Activated CD4-positive, alpha-beta T cell treated with anti-CD3 and anti-CD28 coated beads, Interleukin-2, amount 10 ng/mL, durations not matched to agents 7 days and 5 days (primary cell): ENCODE measurements around the gene JAKMIP1. TPM values are rescaled to one million over a fixed set of nuclear protein-coding genes. Genes with fewer than 3 reads are reported as not detected.

ENCODE experiments used
- CTCF ChIA-PET: fragments of 350-600 bp; sonication (Branson Sonifier 250); formaldehyde crosslinking; loops from one replicate; lab custom pipeline; 2021; ENCODE audit warnings: antibody characterized with exemption; lab: Charles Lee
- POLR2A ChIA-PET: fragments of 350-600 bp; sonication (Branson Sonifier 250); formaldehyde crosslinking; loops from one replicate; lab custom pipeline; 2021; ENCODE audit warnings: antibody characterized with exemption; lab: Charles Lee
- DNase-seq: peaks from one replicate; pipeline ENCODE4 v3.0.0-alpha.2; 2020
- H3K27ac Mint-ChIP-seq: one replicate; pipeline ENCODE4 v1.8.0; 2021; ENCODE audit warnings: mild to moderate bottlenecking, moderate library complexity, mixed read lengths
- H3K27me3 Mint-ChIP-seq: one replicate; pipeline ENCODE4 v1.8.0; 2021; ENCODE audit warnings: mixed read lengths
- H3K36me3 Mint-ChIP-seq: one replicate; pipeline ENCODE4 v1.8.0; 2021; ENCODE audit warnings: low read depth, mixed read lengths
- H3K4me1 Mint-ChIP-seq: one replicate; pipeline ENCODE4 v1.8.0; 2021; ENCODE audit warnings: mixed read lengths
- H3K4me3 Mint-ChIP-seq: one replicate; pipeline ENCODE4 v1.8.0; 2021; ENCODE audit warnings: mild to moderate bottlenecking, moderate library complexity, mixed read lengths
- H3K9me3 Mint-ChIP-seq: one replicate; pipeline ENCODE4 v1.8.0; 2021; ENCODE audit warnings: mixed read lengths
- total RNA-seq, 2 experiments: library from RNA; stranded (reverse); gene quantifications; one replicate each; pipeline ENCODE4 v1.2.3, GENCODE V29; 2021

Gene JAKMIP1
- total RNA-seq, 2 experiments from 2014 or later = 9.6 to 10.9 TPM

GRCh38 chr4:6205973-6206372, 5.6 kb upstream of the JAKMIP1 start:
- Mint-ChIP-seq H3K27me3 (peaks cover 20% of the 10 kb centered on the region), H3K4me3 (no peak overlapping the region), H3K9me3 (peaks cover 2% of the 10 kb centered on the region), H3K36me3 (peaks cover 6% of the 10 kb centered on the region), H3K4me1 (peaks cover 7% of the 10 kb centered on the region), H3K27ac (no peak overlapping the region)
- POLR2A ChIA-PET = no interaction called here
- no peak for DNase-seq
- CTCF ChIA-PET = interaction anchor here (0.7 to 1.1 kb wide), 3 partner anchors 15 to 208 kb away, joined by 3 read pairs; no protein-coding TSS in a partner anchor

- no peak overlapping the region for H3K4me3 Mint-ChIP-seq
- CTCF ChIA-PET = interaction anchor here (0.8 to 1.1 kb wide), 3 partner anchors 15 to 208 kb away, joined by 3 to 4 read pairs (median 3); no protein-coding TSS in a partner anchor
- H3K9me3 Mint-ChIP-seq = peaks cover 2% of the 10 kb centered on the region
- peaks cover 22% of the 10 kb centered on the region for H3K27me3 Mint-ChIP-seq
- POLR2A ChIA-PET = no interaction called here
- peaks cover 7% of the 10 kb centered on the region for H3K36me3 Mint-ChIP-seq
- no peak overlapping the region for H3K27ac Mint-ChIP-seq
- peaks cover 8% of the 10 kb centered on the region for H3K4me1 Mint-ChIP-seq
- DNase-seq = no peak
Measured at GRCh38 chr4:6205567-6205931, 5.2 kb upstream of the JAKMIP1 start.

GRCh38 chr4:6204871-6205566, 4.7 kb upstream of the JAKMIP1 start:
- Mint-ChIP-seq H3K4me1 (peaks cover 10% of the 10 kb centered on the region), H3K4me3 (no peak overlapping the region), H3K27me3 (peaks cover 20% of the 10 kb centered on the region), H3K36me3 (peaks cover 7% of the 10 kb centered on the region), H3K27ac (no peak overlapping the region), H3K9me3 (peaks cover 2% of the 10 kb centered on the region)
- POLR2A ChIA-PET = no interaction called here
- DNase-seq = no peak
- CTCF ChIA-PET = interaction anchor here (0.8 to 1.1 kb wide), 2 partner anchors 46 to 207 kb away, joined by 3 to 4 read pairs; no protein-coding TSS in a partner anchor

GRCh38 chr4:6204098-6204497, 3.7 kb upstream of the JAKMIP1 start:
- peaks cover 10% of the 10 kb centered on the region for H3K4me1 Mint-ChIP-seq
- H3K36me3 Mint-ChIP-seq = peaks cover 7% of the 10 kb centered on the region
- no peak for DNase-seq
- peaks cover 2% of the 10 kb centered on the region for H3K9me3 Mint-ChIP-seq
- no peak overlapping the region for H3K4me3 Mint-ChIP-seq
- ChIA-PET CTCF (no interaction called here), POLR2A (no interaction called here)
- H3K27ac Mint-ChIP-seq = no peak overlapping the region
- peaks cover 20% of the 10 kb centered on the region for H3K27me3 Mint-ChIP-seq

- DNase-seq = no peak
- Mint-ChIP-seq H3K27me3 (peaks cover 30% of the 10 kb centered on the region), H3K4me3 (peak overlapping the region; percentile 59)
Measured at GRCh38 chr4:6201580-6202091, 1.3 kb upstream of the JAKMIP1 start.

GRCh38 chr4:6200922-6201362, 593 bp upstream of the JAKMIP1 start:
- ChIA-PET CTCF (interaction anchor here (0.7 to 1.9 kb wide), 3 partner anchors 13 to 66 kb away, joined by 3 to 5 read pairs (median 3); no protein-coding TSS in a partner anchor), POLR2A (interaction anchor here (0.6 to 1.2 kb wide), 3 partner anchors 9 to 672 kb away, joined by 3 to 5 read pairs (median 4); no protein-coding TSS in a partner anchor)
- Mint-ChIP-seq H3K27me3 (peaks cover 30% of the 10 kb centered on the region), H3K9me3 (peaks cover 2% of the 10 kb centered on the region), H3K36me3 (peaks cover 7% of the 10 kb centered on the region), H3K4me3 (peak overlapping the region; percentile 59), H3K4me1 (peaks cover 34% of the 10 kb centered on the region), H3K27ac (peak overlapping the region; percentile 47)
- DNase-seq = no peak

More at GRCh38 chr4:6201580-6202091, 1.3 kb upstream of the JAKMIP1 start:
- CTCF ChIA-PET = interaction anchor here (1.4 to 1.9 kb wide), 2 partner anchors 14 to 67 kb away, joined by 3 to 5 read pairs; no protein-coding TSS in a partner anchor
- peaks cover 2% of the 10 kb centered on the region for H3K9me3 Mint-ChIP-seq
- H3K36me3 Mint-ChIP-seq = peaks cover 7% of the 10 kb centered on the region
- POLR2A ChIA-PET = no interaction called here
- peak overlapping the region; percentile 47 for H3K27ac Mint-ChIP-seq
- H3K4me1 Mint-ChIP-seq = peaks cover 32% of the 10 kb centered on the region

GRCh38 chr4:6199422-6199921, 877 bp downstream of the JAKMIP1 start:
- ChIA-PET POLR2A (interaction anchor here (1.1 kb wide), 1 partner anchor 19 kb away, joined by 3 read pairs; no protein-coding TSS in a partner anchor), CTCF (interaction anchor here (1.1 to 1.2 kb wide), 2 partner anchors 132 to 201 kb away, joined by 3 read pairs; no protein-coding TSS in a partner anchor)
- Mint-ChIP-seq H3K27ac (no peak overlapping the region), H3K4me1 (peaks cover 37% of the 10 kb centered on the region), H3K27me3 (peaks cover 30% of the 10 kb centered on the region), H3K36me3 (peaks cover 7% of the 10 kb centered on the region), H3K9me3 (peaks cover 2% of the 10 kb centered on the region), H3K4me3 (peak overlapping the region; percentile 75)
- DNase-seq = peak; percentile 33

GRCh38 chr4:6198768-6199421, 1.5 kb downstream of the JAKMIP1 start:
- ChIA-PET CTCF (interaction anchor here (0.7 to 1.2 kb wide), 2 partner anchors 18 to 201 kb away, joined by 3 to 4 read pairs; no protein-coding TSS in a partner anchor), POLR2A (interaction anchor here (0.6 kb wide), 1 partner anchor 17 kb away, joined by 3 read pairs; no protein-coding TSS in a partner anchor)
- DNase-seq = peak; percentile 20
- H3K4me1 Mint-ChIP-seq = peaks cover 37% of the 10 kb centered on the region
- H3K27ac Mint-ChIP-seq = peak overlapping the region; percentile 78
- peaks cover 7% of the 10 kb centered on the region for H3K36me3 Mint-ChIP-seq
- peaks cover 30% of the 10 kb centered on the region for H3K27me3 Mint-ChIP-seq
- H3K4me3 Mint-ChIP-seq = peak overlapping the region; percentile 75
- H3K9me3 Mint-ChIP-seq = peaks cover 2% of the 10 kb centered on the region

GRCh38 chr4:6198278-6198677, 2.1 kb downstream of the JAKMIP1 start:
- Mint-ChIP-seq H3K9me3 (peaks cover 2% of the 10 kb centered on the region), H3K4me1 (peaks cover 37% of the 10 kb centered on the region), H3K27me3 (peaks cover 27% of the 10 kb centered on the region), H3K36me3 (peaks cover 7% of the 10 kb centered on the region), H3K4me3 (peak overlapping the region; percentile 75), H3K27ac (peak overlapping the region; percentile 4)
- CTCF ChIA-PET = interaction anchor here (0.7 to 1.4 kb wide), 3 partner anchors 17 to 200 kb away, joined by 3 to 4 read pairs (median 3); no protein-coding TSS in a partner anchor
- no peak for DNase-seq
- POLR2A ChIA-PET = interaction anchor here (0.6 kb wide), 1 partner anchor 16 kb away, joined by 3 read pairs; no protein-coding TSS in a partner anchor

- Mint-ChIP-seq H3K27ac (peak overlapping the region; percentile 65), H3K27me3 (peaks cover 27% of the 10 kb centered on the region), H3K36me3 (peaks cover 7% of the 10 kb centered on the region), H3K9me3 (peaks cover 2% of the 10 kb centered on the region), H3K4me1 (peaks cover 37% of the 10 kb centered on the region), H3K4me3 (peak overlapping the region; percentile 75)
- DNase-seq = no peak
- CTCF ChIA-PET = interaction anchor here (1.4 kb wide), 1 partner anchor 63 kb away, joined by 3 read pairs; no protein-coding TSS in a partner anchor
- POLR2A ChIA-PET = no interaction called here
Measured at GRCh38 chr4:6197433-6198174, 2.7 kb downstream of the JAKMIP1 start.

- Mint-ChIP-seq H3K36me3 (peaks cover 10% of the 10 kb centered on the region), H3K9me3 (peaks cover 2% of the 10 kb centered on the region), H3K4me1 (peaks cover 37% of the 10 kb centered on the region), H3K4me3 (no peak overlapping the region), H3K27me3 (peaks cover 26% of the 10 kb centered on the region), H3K27ac (no peak overlapping the region)
- POLR2A ChIA-PET = no interaction called here
- DNase-seq = no peak
- CTCF ChIA-PET = no interaction called here
Measured at GRCh38 chr4:6196871-6197270, 3.5 kb downstream of the JAKMIP1 start.
